Neural cell (in vitro differentiated cells): Measurements from ENCODE around the gene XPR1. TPM values are rescaled to one million over a fixed set of nuclear protein-coding genes. Genes with fewer than 3 reads are reported as not detected.
"Not testable (repeated sequence)": the region's sequence is repeated elsewhere in the genome, so short reads cannot be mapped to it uniquely, and the experiment has no call there.

Experiments used
- H2AFZ ChIP-seq: fragments of 200-600, 300-800 bp; sonication (generic), shearing (Covaris generic); 2 replicates; pipeline ENCODE4 v1.6.0; 2014; ENCODE audit warnings: low read depth, mild to moderate bottlenecking, antibody characterized with exemption, low read length, moderate library complexity
- H3F3A ChIP-seq: fragments of 200-600 bp; shearing (Covaris generic); 2 replicates; pipeline ENCODE4 v1.6.1; 2016; ENCODE audit warnings: mild to moderate bottlenecking, moderate library complexity, mixed read lengths, antibody characterized with exemption, low read length; ENCODE audit not compliant: insufficient read depth, poor library complexity, severe bottlenecking
- H3K27ac ChIP-seq: fragments of 200-600, 300-800 bp; sonication (generic), shearing (Covaris generic); 2 replicates; pipeline ENCODE4 v1.5.1; 2014; ENCODE audit warnings: mild to moderate bottlenecking, low read length, moderate library complexity
- H3K27me3 ChIP-seq: fragments of 300-800, 200-600 bp; sonication (generic), shearing (Covaris generic); 2 replicates; pipeline ENCODE4 v1.6.0; 2014; ENCODE audit warnings: mild to moderate bottlenecking, low read depth, low read length, moderate library complexity; ENCODE audit not compliant: insufficient read depth
- H3K36me3 ChIP-seq: fragments of 300-800, 200-600 bp; sonication (generic), shearing (Covaris generic); 2 replicates; pipeline ENCODE4 v1.5.1; 2014; ENCODE audit warnings: mild to moderate bottlenecking, antibody characterized with exemption, low read length, moderate library complexity; ENCODE audit not compliant: insufficient read depth
- H3K4me2 ChIP-seq: fragments of 300-800, 200-600 bp; sonication (generic), shearing (Covaris generic); 2 replicates; pipeline ENCODE4 v1.6.0; 2014; ENCODE audit warnings: mild to moderate bottlenecking, low read length
- H3K4me3 ChIP-seq: fragments of 300-800, 200-600 bp; sonication (generic), shearing (Covaris generic); 2 replicates; pipeline ENCODE4 v1.5.1; 2014; ENCODE audit warnings: mild to moderate bottlenecking, low read length, moderate library complexity
- H3K79me2 ChIP-seq: fragments of 200-600 bp; shearing (Covaris generic); replicated peaks from 2 replicates; pipeline ENCODE4 v1.6.0; 2014; ENCODE audit warnings: mild to moderate bottlenecking, low read length, moderate library complexity; ENCODE audit not compliant: insufficient read depth
- H3K9ac ChIP-seq: fragments of 300-800, 200-600 bp; sonication (generic), shearing (Covaris generic); 2 replicates; pipeline ENCODE4 v1.6.1; 2016; ENCODE audit warnings: mild to moderate bottlenecking, low read length, mixed read lengths
- H3K9me2 ChIP-seq: fragments of 200-600 bp; shearing (Covaris generic); 2 replicates; pipeline ENCODE4 v1.6.1; 2016; ENCODE audit warnings: mild to moderate bottlenecking, low read length, mixed read lengths; ENCODE audit not compliant: insufficient read depth
- H3K9me3 ChIP-seq: fragments of 200-600, 300-800 bp; sonication (generic), shearing (Covaris generic); 2 replicates; pipeline ENCODE4 v1.6.1; 2016; ENCODE audit warnings: mild to moderate bottlenecking, mixed run types, low read length, moderate library complexity, mixed read lengths
- H4K20me1 ChIP-seq: fragments of 200-600 bp; shearing (Covaris generic); 2 replicates; pipeline ENCODE4 v1.6.1; 2016; ENCODE audit warnings: mild to moderate bottlenecking, mixed run types; ENCODE audit not compliant: insufficient read depth
- EP300 ChIP-seq: fragments of 450-650 bp; conservative IDR thresholded peaks from 2 replicates; pipeline ENCODE4 v1.6.1; 2014; ENCODE audit warnings: antibody characterized with exemption, mild to moderate bottlenecking, moderate library complexity; ENCODE audit not compliant: poor library complexity, severe bottlenecking
- EZH2 ChIP-seq: fragments of 200-600, 300-800 bp; shearing (Covaris generic), sonication (generic); IDR thresholded peaks from 2 replicates; pipeline ENCODE4 v1.6.1; 2014; ENCODE audit warnings: antibody characterized with exemption, low read length, borderline replicate concordance, mild to moderate bottlenecking; ENCODE audit not compliant: insufficient read depth, poor library complexity, severe bottlenecking
- MXI1 ChIP-seq: fragments of 450-650 bp; conservative IDR thresholded peaks from 2 replicates; pipeline ENCODE4 v1.6.1; 2014; ENCODE audit warnings: antibody characterized with exemption, mild to moderate bottlenecking; ENCODE audit not compliant: poor library complexity, severe bottlenecking
- POLR2AphosphoS5 ChIP-seq: IDR thresholded peaks from 2 replicates; pipeline ENCODE4 v1.6.1; 2012
- RAD21 ChIP-seq: fragments of 450-650 bp; conservative IDR thresholded peaks from 2 replicates; pipeline ENCODE4 v1.6.1; 2014; ENCODE audit warnings: antibody characterized with exemption, mild to moderate bottlenecking, moderate library complexity
- REST ChIP-seq: IDR thresholded peaks from 2 replicates; pipeline ENCODE4 v1.6.1; 2012; ENCODE audit warnings: borderline replicate concordance
- SMC3 ChIP-seq: fragments of 450-650 bp; conservative IDR thresholded peaks from 2 replicates; pipeline ENCODE4 v1.6.1; 2014; ENCODE audit warnings: antibody characterized with exemption, mild to moderate bottlenecking, moderate library complexity; ENCODE audit not compliant: poor library complexity
- TAF1 ChIP-seq: IDR thresholded peaks from 2 replicates; pipeline ENCODE4 v1.6.1; 2012; ENCODE audit warnings: low read depth
- polyA plus RNA-seq: library from polyadenylated mRNA; depleted of rRNA; stranded (reverse); fragments of >200 nt; gene quantifications from 2 replicates; pipeline ENCODE4 v1.2.3, GENCODE V29; 2014
- TF ChIP-seq, protein P1 (sequence below): fragments of 450-650 bp; IDR thresholded peaks from 2 replicates; pipeline ENCODE4 v1.5.1; 2014; ENCODE audit warnings: antibody characterized with exemption, mild to moderate bottlenecking, moderate library complexity; ENCODE audit not compliant: poor library complexity, severe bottlenecking

Gene XPR1
- polyA plus RNA-seq, 1 donor from 2014 or later: 185 TPM

- H4K20me1 ChIP-seq: no peaks in the 10 kb centered on the region
- H3K9ac ChIP-seq: no peak overlapping the region
- no peak overlapping the region for H3K27ac ChIP-seq
- no peaks in the 10 kb centered on the region for H3K27me3 ChIP-seq
- no peaks in the 10 kb centered on the region for H3F3A ChIP-seq
- peaks cover 56% of the 10 kb centered on the region for H3K79me2 ChIP-seq
- no peak overlapping the region for H2AFZ ChIP-seq
- H3K4me2 ChIP-seq: no peak overlapping the region
- no peak overlapping the region for H3K4me3 ChIP-seq
- no peaks in the 10 kb centered on the region for H3K9me2 ChIP-seq
- H3K36me3 ChIP-seq: no peaks in the 10 kb centered on the region
- H3K9me3 ChIP-seq: no peaks in the 10 kb centered on the region
- TF ChIP-seq MXI1 (no peak), SMC3 (no peak), POLR2AphosphoS5 (no peak), EZH2 (no peak), TAF1 (no peak)
Measured at GRCh38 chr1:180698580-180698979, 66.8 kb downstream of the XPR1 start.

DNA sequence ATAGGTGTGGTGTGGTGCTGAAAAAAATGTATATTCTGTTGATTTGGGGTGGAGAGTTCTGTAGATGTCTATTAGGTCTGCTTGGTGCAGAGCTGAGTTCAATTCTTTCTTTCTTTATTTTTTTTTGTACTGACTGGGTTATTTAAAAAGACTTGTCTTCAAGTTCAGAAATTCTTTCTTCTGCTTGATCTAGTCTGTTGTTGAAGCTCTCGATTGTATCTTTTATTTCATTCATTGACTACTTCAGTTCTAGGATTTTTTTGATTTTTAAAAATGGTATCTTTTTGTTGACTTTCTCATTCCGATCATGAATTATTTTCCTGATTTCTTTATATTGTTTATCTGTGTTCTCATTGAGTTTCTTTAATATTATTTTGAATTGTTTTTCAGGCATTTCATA lies 70.6 kb downstream of the XPR1 start:
- H4K20me1 ChIP-seq, H3K36me3 ChIP-seq, H3F3A ChIP-seq, H3K9ac ChIP-seq, H3K9me3 ChIP-seq, H3K4me3 ChIP-seq, H3K27ac ChIP-seq, H3K27me3 ChIP-seq, H2AFZ ChIP-seq, H3K9me2 ChIP-seq, H3K4me2 ChIP-seq: not testable (repeated sequence)
- H3K79me2 ChIP-seq: peaks cover 44% of the 10 kb centered on the region

DNA sequence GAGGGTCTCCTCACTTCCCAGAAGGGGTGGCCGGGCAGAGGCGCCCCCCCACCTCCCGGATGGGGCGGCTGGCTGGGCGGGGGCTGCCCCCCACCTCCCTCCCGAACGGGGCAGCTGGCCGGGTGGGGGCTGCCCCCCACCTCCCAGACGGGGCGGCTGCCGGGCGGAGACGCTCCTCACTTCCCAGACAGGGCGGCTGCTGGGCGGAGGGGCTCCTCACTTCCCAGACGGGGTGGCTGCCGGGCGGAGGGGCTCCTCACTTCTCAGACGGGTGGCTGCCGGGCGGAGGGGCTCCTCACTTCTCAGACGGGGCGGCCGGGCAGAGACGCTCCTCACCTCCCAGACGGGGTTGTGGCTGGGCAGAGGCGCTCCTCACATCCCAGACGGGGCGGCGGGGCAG lies 78.9 kb downstream of the XPR1 start:
- H3K79me2 ChIP-seq: peaks cover 52% of the 10 kb centered on the region
- H3F3A ChIP-seq: not testable (repeated sequence)

DNA sequence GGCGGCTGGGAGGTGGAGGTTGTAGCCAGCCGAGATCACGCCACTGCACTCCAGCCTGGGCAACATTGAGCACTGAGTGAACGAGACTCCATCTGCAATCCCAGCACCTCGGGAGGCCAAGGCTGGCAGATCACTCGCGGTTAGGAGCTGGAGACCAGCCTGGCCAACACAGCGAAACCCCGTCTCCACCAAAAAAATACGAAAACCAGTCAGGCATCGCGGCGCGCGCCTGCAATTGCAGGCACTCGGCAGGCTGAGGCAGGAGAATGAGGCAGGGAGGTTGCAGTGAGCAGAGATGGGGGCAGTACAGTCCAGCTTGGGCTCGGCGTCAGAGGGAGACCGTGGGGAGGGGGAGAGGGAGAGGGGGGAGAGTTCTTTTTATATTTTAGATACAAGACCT lies 79.4 kb downstream of the XPR1 start:
- H4K20me1 ChIP-seq, H3F3A ChIP-seq, H3K4me2 ChIP-seq, H3K9ac ChIP-seq, H3K9me3 ChIP-seq, H2AFZ ChIP-seq, H3K27ac ChIP-seq, H3K9me2 ChIP-seq, H3K4me3 ChIP-seq, H3K36me3 ChIP-seq, H3K27me3 ChIP-seq: not testable (repeated sequence)
- H3K79me2 ChIP-seq: peaks cover 53% of the 10 kb centered on the region

More for the DNA sequence above, 78.9 kb downstream of the XPR1 start:
- H3K4me3 ChIP-seq, H3K27me3 ChIP-seq, H4K20me1 ChIP-seq, H2AFZ ChIP-seq, H3K36me3 ChIP-seq, H3K4me2 ChIP-seq, H3K27ac ChIP-seq, H3K9ac ChIP-seq, H3K9me2 ChIP-seq, H3K9me3 ChIP-seq: not testable (repeated sequence)

GRCh38 chr1:180720753-180721152 lies 88.9 kb downstream of the XPR1 start:
- H3K9ac ChIP-seq: no peak overlapping the region
- no peaks in the 10 kb centered on the region for H3K36me3 ChIP-seq
- no peak overlapping the region for H2AFZ ChIP-seq
- H3K4me3 ChIP-seq: no peak overlapping the region
- H3K9me2 ChIP-seq: no peaks in the 10 kb centered on the region
- no peak overlapping the region for H3K4me2 ChIP-seq
- no peaks in the 10 kb centered on the region for H3K27me3 ChIP-seq
- H3K9me3 ChIP-seq: no peaks in the 10 kb centered on the region
- TF ChIP-seq, protein P1, sequence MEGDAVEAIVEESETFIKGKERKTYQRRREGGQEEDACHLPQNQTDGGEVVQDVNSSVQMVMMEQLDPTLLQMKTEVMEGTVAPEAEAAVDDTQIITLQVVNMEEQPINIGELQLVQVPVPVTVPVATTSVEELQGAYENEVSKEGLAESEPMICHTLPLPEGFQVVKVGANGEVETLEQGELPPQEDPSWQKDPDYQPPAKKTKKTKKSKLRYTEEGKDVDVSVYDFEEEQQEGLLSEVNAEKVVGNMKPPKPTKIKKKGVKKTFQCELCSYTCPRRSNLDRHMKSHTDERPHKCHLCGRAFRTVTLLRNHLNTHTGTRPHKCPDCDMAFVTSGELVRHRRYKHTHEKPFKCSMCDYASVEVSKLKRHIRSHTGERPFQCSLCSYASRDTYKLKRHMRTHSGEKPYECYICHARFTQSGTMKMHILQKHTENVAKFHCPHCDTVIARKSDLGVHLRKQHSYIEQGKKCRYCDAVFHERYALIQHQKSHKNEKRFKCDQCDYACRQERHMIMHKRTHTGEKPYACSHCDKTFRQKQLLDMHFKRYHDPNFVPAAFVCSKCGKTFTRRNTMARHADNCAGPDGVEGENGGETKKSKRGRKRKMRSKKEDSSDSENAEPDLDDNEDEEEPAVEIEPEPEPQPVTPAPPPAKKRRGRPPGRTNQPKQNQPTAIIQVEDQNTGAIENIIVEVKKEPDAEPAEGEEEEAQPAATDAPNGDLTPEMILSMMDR: no peak
- no peak for TF ChIP-seq RAD21
- no peak for TF ChIP-seq SMC3
- TF ChIP-seq EZH2: no peak
- TF ChIP-seq TAF1: no peak
- TF ChIP-seq POLR2AphosphoS5: no peak
- TF ChIP-seq EP300: no peak
- no peak for TF ChIP-seq MXI1
- TF ChIP-seq REST: no peak
- H3F3A ChIP-seq: no peaks in the 10 kb centered on the region
- peaks cover 55% of the 10 kb centered on the region for H3K79me2 ChIP-seq
- no peaks in the 10 kb centered on the region for H4K20me1 ChIP-seq
- H3K27ac ChIP-seq: no peak overlapping the region
